ENCODE measurements around the gene DRC7.

Gene DRC7

DNA sequence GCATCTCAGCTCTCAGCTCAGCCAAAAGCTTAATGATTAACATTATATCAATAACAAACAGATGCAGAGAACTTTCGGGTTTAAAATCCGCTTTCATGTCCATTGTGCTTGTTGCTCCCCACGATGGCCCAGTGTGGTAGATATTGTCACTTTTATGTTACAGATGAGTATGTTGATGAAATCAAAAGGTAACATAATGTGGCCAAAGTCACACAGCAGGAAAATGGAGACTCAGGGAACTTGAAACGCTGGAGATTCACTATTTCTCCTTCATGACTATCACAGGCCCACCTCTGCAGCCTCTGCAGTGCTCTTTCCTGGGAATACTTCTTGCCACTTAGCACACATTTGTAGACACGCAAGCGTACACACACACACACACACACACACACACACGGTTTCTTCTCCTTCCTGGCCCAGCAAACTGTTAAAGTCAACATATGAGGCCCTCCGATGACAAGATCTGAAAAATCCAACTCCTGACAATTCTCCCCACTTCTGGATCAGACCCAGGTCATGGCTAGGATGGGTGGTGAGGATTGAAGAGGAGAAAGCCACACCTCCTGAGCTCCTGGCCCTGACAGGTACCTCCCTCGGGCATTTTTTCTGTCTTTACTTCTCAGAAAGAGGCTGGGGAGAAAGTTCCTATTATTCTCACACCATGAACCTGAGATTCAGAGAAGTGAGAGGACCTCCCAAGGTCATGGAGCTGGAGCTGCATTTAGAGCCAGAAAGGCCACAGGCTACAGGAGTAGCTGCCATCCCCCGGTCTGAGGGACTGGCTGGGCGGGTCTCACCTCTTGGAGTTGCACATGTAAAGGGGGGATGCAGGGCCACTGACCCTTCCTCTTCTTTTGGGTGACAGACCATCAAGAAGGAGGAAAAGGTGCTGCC is 9.7 kb downstream of the DRC7 start:
- ChIA-PET CTCF (no interaction called here), POLR2A (no interaction called here)
- TF ChIP-seq HDGF (IDR thresholded peaks at IDR 0.05; ENCODE audit: borderline replicate concordance) (no peak), FOXK2 (IDR thresholded peaks at IDR 0.05) (no peak), FOXA1 (IDR thresholded peaks at IDR 0.05) (no peak), SP1 (IDR thresholded peaks at IDR 0.05) (no peak), CTBP1 (IDR thresholded peaks at IDR 0.05; ENCODE audit: borderline replicate concordance) (no peak), ZNF384 (IDR thresholded peaks at IDR 0.05) (no peak), FOXM1 (IDR thresholded peaks at IDR 0.05; ENCODE audit: borderline replicate concordance) (no peak), ELF4 (IDR thresholded peaks at IDR 0.05) (no peak), ARNT (IDR thresholded peaks at IDR 0.05) (no peak), LEF1 (IDR thresholded peaks at IDR 0.05; ENCODE audit: borderline replicate concordance) (no peak)
- TF ChIP-seq, protein P1, sequence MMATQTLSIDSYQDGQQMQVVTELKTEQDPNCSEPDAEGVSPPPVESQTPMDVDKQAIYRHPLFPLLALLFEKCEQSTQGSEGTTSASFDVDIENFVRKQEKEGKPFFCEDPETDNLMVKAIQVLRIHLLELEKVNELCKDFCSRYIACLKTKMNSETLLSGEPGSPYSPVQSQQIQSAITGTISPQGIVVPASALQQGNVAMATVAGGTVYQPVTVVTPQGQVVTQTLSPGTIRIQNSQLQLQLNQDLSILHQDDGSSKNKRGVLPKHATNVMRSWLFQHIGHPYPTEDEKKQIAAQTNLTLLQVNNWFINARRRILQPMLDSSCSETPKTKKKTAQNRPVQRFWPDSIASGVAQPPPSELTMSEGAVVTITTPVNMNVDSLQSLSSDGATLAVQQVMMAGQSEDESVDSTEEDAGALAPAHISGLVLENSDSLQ (IDR thresholded peaks at IDR 0.05): no peak

DNA sequence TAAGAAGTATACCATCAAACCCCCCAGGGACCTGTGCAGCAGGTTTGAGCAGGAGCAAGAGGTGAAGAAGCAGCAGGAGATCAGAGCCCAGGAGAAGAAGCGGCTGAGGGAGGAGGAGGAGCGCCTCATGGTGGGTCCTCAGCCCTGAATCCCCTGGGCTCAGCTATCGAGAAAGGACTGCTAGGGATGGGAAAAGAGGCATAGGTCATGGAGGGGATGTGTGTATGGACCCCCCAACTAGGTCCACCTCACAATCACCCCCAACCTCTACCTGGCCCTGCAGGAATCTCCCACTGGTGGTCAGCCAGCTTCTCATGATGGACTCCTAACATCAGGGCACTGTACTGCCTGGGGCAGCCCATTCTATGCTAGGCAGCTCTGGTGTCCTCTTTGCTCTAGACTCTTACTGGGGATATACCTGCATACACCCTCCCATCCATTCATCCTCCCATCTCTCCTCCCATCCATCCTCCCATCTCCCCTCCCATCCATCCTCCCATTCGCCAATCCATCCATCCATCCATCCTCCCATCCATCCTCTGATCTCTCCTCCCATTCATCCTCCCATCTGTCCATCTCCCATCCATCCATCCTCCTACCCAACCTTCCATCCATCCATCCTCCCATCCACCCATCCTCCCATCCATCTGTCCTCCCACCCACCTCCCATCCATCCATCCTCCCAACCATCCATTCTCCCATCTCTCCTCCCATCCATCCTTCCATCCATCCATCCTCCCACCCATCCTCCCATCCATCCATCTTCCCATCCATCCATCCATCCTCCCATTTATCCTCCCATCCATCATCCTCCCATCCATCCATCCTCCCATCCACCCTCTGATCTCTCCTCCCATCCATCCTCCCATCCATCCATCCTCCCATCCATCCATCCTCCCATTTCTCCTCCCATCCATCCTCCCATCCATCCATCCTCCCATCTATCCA is 10.6 kb downstream of the DRC7 start:
- TF ChIP-seq NFRKB (IDR thresholded peaks at IDR 0.05): no peak
- no peak for TF ChIP-seq HDGF (IDR thresholded peaks at IDR 0.05; ENCODE audit: borderline replicate concordance)
- no peak for TF ChIP-seq TARDBP (IDR thresholded peaks at IDR 0.05)
- TF ChIP-seq FOXM1 (IDR thresholded peaks at IDR 0.05; ENCODE audit: borderline replicate concordance): no peak
- no peak for TF ChIP-seq LEF1 (IDR thresholded peaks at IDR 0.05; ENCODE audit: borderline replicate concordance)
- TF ChIP-seq FOXK2 (IDR thresholded peaks at IDR 0.05): no peak
- TF ChIP-seq ELF4 (IDR thresholded peaks at IDR 0.05): no peak
- TF ChIP-seq ZNF384 (IDR thresholded peaks at IDR 0.05): no peak
- TF ChIP-seq, protein P1 (IDR thresholded peaks at IDR 0.05): no peak
- TF ChIP-seq BHLHE40 (IDR thresholded peaks at IDR 0.05; ENCODE audit: borderline replicate concordance): no peak
- TF ChIP-seq FOXA1 (IDR thresholded peaks at IDR 0.05): no peak
- no peak for TF ChIP-seq ARNT (IDR thresholded peaks at IDR 0.05)
- no peak for TF ChIP-seq SP1 (IDR thresholded peaks at IDR 0.05)
- no peak for TF ChIP-seq CTBP1 (IDR thresholded peaks at IDR 0.05; ENCODE audit: borderline replicate concordance)
- no peak for TF ChIP-seq L3MBTL2 (conservative IDR thresholded peaks at IDR 0.05)
- CTCF ChIA-PET: no interaction called here
- DNase-seq (ENCODE audit: extremely low spot score): no peak
- POLR2A ChIA-PET: no interaction called here

More for the DNA sequence above, 9.7 kb downstream of the DRC7 start:
- DNase-seq (ENCODE audit: extremely low spot score): no peak

DNA sequence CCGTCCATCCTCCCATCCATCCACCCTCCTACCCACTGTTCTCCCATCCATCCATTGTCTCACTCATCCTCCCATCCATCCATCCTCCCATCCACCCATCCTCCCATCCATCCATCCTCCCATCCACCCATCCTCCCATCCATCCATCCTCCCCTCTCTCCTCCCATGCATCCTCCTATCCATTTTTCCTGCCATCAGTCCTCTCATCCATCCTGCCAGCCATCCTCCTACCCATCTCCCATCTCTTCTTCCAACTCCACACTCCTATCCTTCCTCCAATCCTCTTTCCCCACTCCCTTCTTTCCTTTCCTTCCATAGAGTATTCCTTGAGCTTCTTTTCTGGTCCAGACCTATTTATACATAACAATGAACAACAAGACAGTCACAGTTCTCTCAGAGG is 12.1 kb downstream of the DRC7 start:
- no peak for DNase-seq (ENCODE audit: extremely low spot score)
- TF ChIP-seq L3MBTL2 (conservative IDR thresholded peaks at IDR 0.05) (no peak), ELF4 (IDR thresholded peaks at IDR 0.05) (no peak), ARNT (IDR thresholded peaks at IDR 0.05) (no peak), NFRKB (IDR thresholded peaks at IDR 0.05) (no peak), FOXM1 (IDR thresholded peaks at IDR 0.05; ENCODE audit: borderline replicate concordance) (no peak), SUZ12 (IDR thresholded peaks at IDR 0.05) (no peak), HDGF (IDR thresholded peaks at IDR 0.05; ENCODE audit: borderline replicate concordance) (no peak), SP1 (IDR thresholded peaks at IDR 0.05) (no peak), FOXA1 (IDR thresholded peaks at IDR 0.05) (no peak), TARDBP (IDR thresholded peaks at IDR 0.05) (no peak), FOXK2 (IDR thresholded peaks at IDR 0.05) (no peak), BHLHE40 (IDR thresholded peaks at IDR 0.05; ENCODE audit: borderline replicate concordance) (no peak), CTBP1 (IDR thresholded peaks at IDR 0.05; ENCODE audit: borderline replicate concordance) (no peak), ZNF384 (IDR thresholded peaks at IDR 0.05) (no peak), LEF1 (IDR thresholded peaks at IDR 0.05; ENCODE audit: borderline replicate concordance) (no peak)
- TF ChIP-seq, protein P1 (IDR thresholded peaks at IDR 0.05): no peak
- CTCF ChIA-PET: no interaction called here
- POLR2A ChIA-PET: no interaction called here

DNA sequence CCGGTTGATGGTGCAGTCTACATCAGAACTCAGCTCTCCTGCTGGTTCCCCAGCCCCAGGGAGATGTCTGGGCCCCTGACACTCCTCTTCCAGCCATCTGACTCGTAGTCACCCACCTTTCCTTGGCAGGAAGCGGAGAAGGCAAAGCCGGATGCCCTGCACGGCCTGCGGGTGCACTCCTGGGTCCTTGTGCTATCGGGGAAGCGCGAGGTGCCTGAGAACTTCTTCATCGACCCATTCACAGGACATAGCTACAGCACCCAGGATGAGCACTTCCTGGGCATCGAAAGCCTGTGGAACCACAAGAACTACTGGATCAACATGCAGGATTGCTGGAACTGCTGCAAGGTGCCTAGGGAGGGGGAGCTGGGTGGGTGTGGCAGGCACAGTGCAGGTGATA is 12.7 kb downstream of the DRC7 start:
- CTCF ChIA-PET: no interaction called here
- POLR2A ChIA-PET: no interaction called here
- TF ChIP-seq HDGF (IDR thresholded peaks at IDR 0.05; ENCODE audit: borderline replicate concordance): no peak
- TF ChIP-seq CTBP1 (IDR thresholded peaks at IDR 0.05; ENCODE audit: borderline replicate concordance): no peak
- no peak for TF ChIP-seq FOXM1 (IDR thresholded peaks at IDR 0.05; ENCODE audit: borderline replicate concordance)
- no peak for TF ChIP-seq SP1 (IDR thresholded peaks at IDR 0.05)
- no peak for TF ChIP-seq SUZ12 (IDR thresholded peaks at IDR 0.05)
- no peak for TF ChIP-seq L3MBTL2 (conservative IDR thresholded peaks at IDR 0.05)
- TF ChIP-seq FOXA1 (IDR thresholded peaks at IDR 0.05): no peak
- no peak for DNase-seq (ENCODE audit: extremely low spot score)

DNA sequence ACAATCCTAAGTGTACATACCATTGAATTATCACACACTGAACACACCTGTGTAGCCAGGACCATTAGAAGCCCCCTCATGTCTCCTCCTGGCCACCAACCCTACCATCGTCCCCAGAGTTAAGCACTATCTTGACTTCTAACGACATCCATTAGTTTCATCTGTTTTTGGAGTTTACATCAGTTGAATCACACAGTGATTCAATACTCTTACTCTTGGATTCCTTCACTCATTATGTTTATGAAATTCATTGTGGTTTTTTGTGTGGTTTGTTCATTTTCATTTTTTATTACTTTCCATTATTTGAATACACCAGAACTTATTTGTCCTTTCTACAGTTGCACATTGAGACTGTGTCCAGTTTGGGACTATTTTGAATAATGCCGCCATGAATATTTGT is 13.6 kb downstream of the DRC7 start:
- DNase-seq (ENCODE audit: extremely low spot score): no peak
- POLR2A ChIA-PET: no interaction called here
- CTCF ChIA-PET: no interaction called here
- no peak for TF ChIP-seq FOXK2 (IDR thresholded peaks at IDR 0.05)
- TF ChIP-seq ZNF384 (IDR thresholded peaks at IDR 0.05): no peak
- TF ChIP-seq SUZ12 (IDR thresholded peaks at IDR 0.05): no peak
- TF ChIP-seq LEF1 (IDR thresholded peaks at IDR 0.05; ENCODE audit: borderline replicate concordance): no peak
- TF ChIP-seq FOXM1 (IDR thresholded peaks at IDR 0.05; ENCODE audit: borderline replicate concordance): no peak
- TF ChIP-seq HDGF (IDR thresholded peaks at IDR 0.05; ENCODE audit: borderline replicate concordance): no peak
- no peak for TF ChIP-seq CTBP1 (IDR thresholded peaks at IDR 0.05; ENCODE audit: borderline replicate concordance)
- TF ChIP-seq BHLHE40 (IDR thresholded peaks at IDR 0.05; ENCODE audit: borderline replicate concordance): no peak
- no peak for TF ChIP-seq ELF4 (IDR thresholded peaks at IDR 0.05)
- TF ChIP-seq ARNT (IDR thresholded peaks at IDR 0.05): no peak
- TF ChIP-seq TARDBP (IDR thresholded peaks at IDR 0.05): no peak
- TF ChIP-seq L3MBTL2 (conservative IDR thresholded peaks at IDR 0.05): no peak
- TF ChIP-seq SP1 (IDR thresholded peaks at IDR 0.05): no peak
